ENCODE measurements around the gene GNG13.

The GNG13 gene

GRCh38 chr16:799948-800833, at the start of gene GNG13:
Gene GNG13, minus strand, starts transcription at chr16:800734. Its CDS starts 1,657 bp downstream, at chr16:799077.
- no peak within 1 kb of the TSS for H3K4me3 ChIP-seq (ENCODE audit: low read length)
- no peak for TF ChIP-seq ZNF274 (IDR thresholded peaks at IDR 0.05; ENCODE audit: low read depth, low read length)

DNA sequence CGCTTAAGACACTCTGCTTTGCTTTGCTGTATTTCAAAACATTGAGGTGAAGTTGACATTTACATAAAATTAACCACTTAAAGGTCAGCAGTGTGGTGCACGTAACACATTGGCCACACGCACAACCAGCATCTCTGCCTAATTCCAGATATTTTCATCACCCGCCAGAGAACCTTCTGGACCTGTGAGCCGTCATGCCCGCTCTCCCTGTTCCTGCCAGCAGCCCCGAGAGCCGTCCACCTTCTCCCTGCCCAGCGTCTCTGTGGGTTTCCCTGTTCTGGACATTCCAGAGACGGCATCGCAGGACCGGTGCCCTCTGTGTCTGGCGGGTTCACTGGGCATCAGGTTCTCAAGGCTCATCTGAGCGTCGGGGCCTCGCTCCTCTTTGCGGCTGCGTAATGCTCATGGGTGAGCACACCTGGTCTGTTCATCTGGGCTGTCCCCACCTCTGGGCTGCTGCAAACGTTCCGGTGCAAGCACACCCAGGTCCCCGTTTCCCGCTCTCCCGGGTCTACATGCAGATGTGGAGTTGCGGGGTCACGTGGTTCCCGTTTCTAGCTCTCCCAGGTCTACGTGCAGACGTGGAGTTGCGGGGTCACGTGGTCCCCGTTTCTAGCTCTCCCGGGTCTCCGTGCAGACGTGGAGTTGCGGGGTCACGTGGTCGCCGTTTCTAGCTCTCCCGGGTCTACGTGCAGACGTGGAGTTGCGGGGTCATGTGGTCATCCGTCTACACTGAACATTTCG, 48.1 kb upstream of the GNG13 start:
- TF ChIP-seq ZNF274 (IDR thresholded peaks at IDR 0.05; ENCODE audit: low read depth, low read length), result no peak
- H3K4me3 ChIP-seq (ENCODE audit: low read length), result no peak overlapping the region

DNA sequence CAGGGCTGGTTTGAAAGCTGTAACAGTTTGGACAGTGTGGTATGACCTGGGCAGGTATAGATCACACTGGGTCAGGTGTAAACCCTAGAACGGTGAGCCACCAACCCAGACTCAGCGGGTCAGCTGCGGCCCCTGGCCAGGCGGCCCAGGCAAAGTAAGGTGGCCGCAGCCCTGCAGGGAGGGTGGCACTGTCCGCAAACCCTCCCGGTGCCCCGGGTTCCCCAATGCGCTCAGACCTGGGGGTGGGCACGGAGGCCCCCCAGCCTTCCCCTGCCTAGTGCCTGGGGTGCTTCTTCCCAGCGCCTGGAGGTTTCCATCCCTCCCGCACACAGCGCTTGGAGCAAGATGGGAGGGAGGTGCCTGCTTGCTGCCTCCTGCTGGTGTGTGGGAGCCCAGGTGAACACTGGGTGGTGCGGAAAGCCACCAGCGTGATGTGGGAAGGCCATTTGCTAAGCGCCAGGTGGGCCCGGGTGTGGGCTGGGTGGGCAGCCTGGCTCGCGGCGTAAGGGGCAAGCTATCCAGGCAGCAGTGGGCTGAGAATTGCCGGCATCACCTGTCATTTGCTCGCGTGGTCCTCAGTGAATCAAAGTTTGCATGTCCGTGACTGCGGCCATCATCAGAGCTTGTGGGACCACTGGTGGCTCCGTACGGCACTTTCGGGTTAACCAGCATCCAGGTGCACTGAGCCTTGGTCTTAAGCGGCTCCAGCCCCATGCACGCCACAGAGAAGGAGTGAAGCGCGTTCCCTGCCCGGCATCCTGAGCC, 47.3 kb upstream of the GNG13 start:
- H3K4me3 ChIP-seq (ENCODE audit: low read length), result no peak overlapping the region
- no peak for TF ChIP-seq ZNF274 (IDR thresholded peaks at IDR 0.05; ENCODE audit: low read depth, low read length)

- no peak overlapping the region for H3K4me3 ChIP-seq (ENCODE audit: low read length)
- TF ChIP-seq ZNF274 (IDR thresholded peaks at IDR 0.05; ENCODE audit: low read depth, low read length), result no peak
These were observed 46.6 kb upstream of the GNG13 start for GRCh38 chr16:847151-847550.

- no peak overlapping the region for H3K4me3 ChIP-seq (ENCODE audit: low read length)
- no peak for TF ChIP-seq ZNF274 (IDR thresholded peaks at IDR 0.05; ENCODE audit: low read depth, low read length)
These were observed 44.8 kb upstream of the GNG13 start for GRCh38 chr16:845351-845745.

DNA sequence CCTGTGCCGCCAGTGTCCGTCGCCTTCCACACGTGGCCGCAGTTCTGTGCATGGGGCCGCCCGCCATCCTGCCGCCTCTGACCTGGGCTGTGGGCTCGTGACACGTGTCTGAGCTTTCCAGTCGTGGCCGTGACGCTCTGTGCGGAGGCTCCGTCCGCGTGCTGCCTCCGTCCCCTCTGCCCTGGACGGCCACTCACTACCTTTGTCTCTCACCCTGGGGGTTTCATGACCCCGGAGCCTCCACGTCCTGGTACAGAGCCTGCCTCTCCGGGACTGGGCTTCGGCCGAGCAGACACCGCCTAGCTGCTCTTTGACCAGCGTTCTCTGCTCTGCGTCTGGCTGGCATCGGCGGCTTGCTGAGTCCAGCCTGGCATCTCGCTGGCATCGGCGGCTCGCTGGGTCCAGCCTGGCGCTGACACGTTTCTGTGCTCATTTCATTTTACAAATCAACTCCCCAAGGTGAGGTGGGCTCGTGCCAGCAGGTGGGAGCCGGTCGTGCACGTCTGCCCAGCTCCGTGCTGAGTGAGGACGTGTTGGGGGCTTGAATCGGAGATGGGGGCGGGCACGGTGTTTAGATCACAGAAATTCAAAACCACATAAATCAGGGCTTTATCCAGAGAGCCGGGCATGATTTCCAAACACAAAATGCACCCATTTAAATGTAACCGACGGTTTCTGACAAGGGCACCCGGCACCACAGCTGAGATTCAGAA, 44.3 kb upstream of the GNG13 start:
- no peak overlapping the region for H3K4me3 ChIP-seq (ENCODE audit: low read length)
- no peak for TF ChIP-seq ZNF274 (IDR thresholded peaks at IDR 0.05; ENCODE audit: low read depth, low read length)

DNA sequence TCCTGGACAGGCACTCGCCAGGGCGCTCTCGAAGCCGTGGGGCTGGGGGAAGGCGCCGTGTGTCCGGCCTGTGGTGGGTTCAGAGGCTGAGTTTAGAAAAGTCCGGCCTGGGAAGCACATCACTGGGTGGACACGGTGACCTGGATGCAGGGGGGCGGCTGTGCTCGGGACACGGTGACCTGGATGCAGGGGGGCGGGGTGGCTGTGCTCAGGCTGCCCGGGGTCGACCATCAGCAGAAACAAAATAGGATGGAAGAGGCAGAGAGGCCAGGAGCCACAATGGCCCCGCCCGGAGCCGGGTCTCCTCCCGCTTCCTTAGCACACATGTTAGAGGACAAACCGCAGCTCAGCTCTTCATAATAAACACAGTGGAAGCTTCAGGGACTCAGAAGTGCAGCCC, 43.2 kb upstream of the GNG13 start:
- H3K4me3 ChIP-seq (ENCODE audit: low read length), result no peak overlapping the region
- TF ChIP-seq ZNF274 (IDR thresholded peaks at IDR 0.05; ENCODE audit: low read depth, low read length), result no peak

- H3K4me3 ChIP-seq (ENCODE audit: low read length), result no peak overlapping the region
- no peak for TF ChIP-seq ZNF274 (IDR thresholded peaks at IDR 0.05; ENCODE audit: low read depth, low read length)
These were observed 42.4 kb upstream of the GNG13 start for GRCh38 chr16:842711-843560.

DNA sequence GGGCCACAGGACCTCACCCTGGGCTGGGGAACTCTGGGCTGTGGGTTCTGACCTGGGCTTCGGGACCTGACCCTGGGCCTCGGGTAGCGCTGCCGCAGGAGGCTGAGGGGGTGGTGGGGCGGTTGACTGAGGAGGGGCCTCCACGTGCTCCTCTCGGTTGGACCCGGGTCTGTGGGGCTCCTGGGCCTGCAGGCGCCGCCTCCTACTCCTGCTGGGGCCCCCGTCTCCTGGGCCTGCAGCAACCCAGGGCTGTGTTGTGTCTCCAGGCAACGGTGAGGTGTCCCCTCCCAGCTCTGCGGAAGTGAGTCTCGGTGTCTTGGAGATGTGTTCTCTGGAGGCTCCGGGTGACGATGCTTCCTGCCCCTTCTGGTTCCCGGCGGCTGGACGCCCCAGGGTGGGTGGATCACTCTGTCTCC, 41.5 kb upstream of the GNG13 start:
- TF ChIP-seq ZNF274 (IDR thresholded peaks at IDR 0.05; ENCODE audit: low read depth, low read length), result no peak
- no peak overlapping the region for H3K4me3 ChIP-seq (ENCODE audit: low read length)

GRCh38 chr16:841455-842060, 41.0 kb upstream of the GNG13 start:
- H3K4me3 ChIP-seq (ENCODE audit: low read length), result no peak overlapping the region
- no peak for TF ChIP-seq ZNF274 (IDR thresholded peaks at IDR 0.05; ENCODE audit: low read depth, low read length)

GRCh38 chr16:840561-841454, 40.3 kb upstream of the GNG13 start:
- TF ChIP-seq ZNF274 (IDR thresholded peaks at IDR 0.05; ENCODE audit: low read depth, low read length), result no peak
- H3K4me3 ChIP-seq (ENCODE audit: low read length), result no peak overlapping the region

All from GM08714 (cell line).